Epithelial cell of proximal tubule (primary cell): ENCODE data around the gene KIAA1217. TPM values are rescaled to one million over a fixed set of nuclear protein-coding genes. Genes with fewer than 3 reads are reported as not detected.
"Not testable (repeated sequence)": the region's sequence is repeated elsewhere in the genome, so short reads cannot be mapped to it uniquely, and the experiment has no call there.

Experiments
- DNase-seq: peaks from one replicate; pipeline ENCODE4 v3.0.0-alpha.2; 2011; ENCODE audit warnings: low read depth
- H3K4me3 ChIP-seq: 2 replicates; pipeline ENCODE4 v1.5.1; 2011; ENCODE audit warnings: low read depth, mild to moderate bottlenecking, low read length
- total RNA-seq: library from RNA; depleted of rRNA; stranded (reverse); fragments of >200 nt; gene quantifications from 2 replicates; pipeline ENCODE4 v1.2.3, GENCODE V29; 2015
- TF ChIP-seq, protein P1 (sequence below): conservative IDR thresholded peaks from 2 replicates; pipeline ENCODE4 v1.5.1; 2012; ENCODE audit warnings: low read depth, mild to moderate bottlenecking, low read length

The KIAA1217 gene
- total RNA-seq, 1 donor from 2014 or later = 20.2 TPM

DNA sequence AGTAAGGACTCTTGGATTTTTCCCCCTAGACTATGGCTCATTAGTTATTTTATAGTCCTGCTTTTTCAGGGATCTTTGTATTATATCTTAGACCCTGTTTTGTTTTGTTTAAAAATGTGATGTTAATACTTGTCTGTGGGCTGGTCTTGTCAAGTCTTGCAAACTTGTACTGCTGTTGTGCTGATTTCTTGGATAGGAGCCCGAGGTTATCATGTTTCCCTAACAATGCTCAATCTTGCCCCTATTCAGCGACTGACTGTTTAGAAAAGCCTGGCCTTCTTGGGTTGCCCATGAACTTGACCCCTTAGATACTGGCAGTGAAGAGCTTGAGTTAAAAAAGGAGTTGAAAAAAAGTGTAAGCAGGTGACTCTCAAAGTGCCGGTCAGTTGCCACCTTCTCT, 115.7 kb downstream of the KIAA1217 start:
- H3K4me3 ChIP-seq = no peak overlapping the region
- DNase-seq = no peak
- TF ChIP-seq, protein P1, sequence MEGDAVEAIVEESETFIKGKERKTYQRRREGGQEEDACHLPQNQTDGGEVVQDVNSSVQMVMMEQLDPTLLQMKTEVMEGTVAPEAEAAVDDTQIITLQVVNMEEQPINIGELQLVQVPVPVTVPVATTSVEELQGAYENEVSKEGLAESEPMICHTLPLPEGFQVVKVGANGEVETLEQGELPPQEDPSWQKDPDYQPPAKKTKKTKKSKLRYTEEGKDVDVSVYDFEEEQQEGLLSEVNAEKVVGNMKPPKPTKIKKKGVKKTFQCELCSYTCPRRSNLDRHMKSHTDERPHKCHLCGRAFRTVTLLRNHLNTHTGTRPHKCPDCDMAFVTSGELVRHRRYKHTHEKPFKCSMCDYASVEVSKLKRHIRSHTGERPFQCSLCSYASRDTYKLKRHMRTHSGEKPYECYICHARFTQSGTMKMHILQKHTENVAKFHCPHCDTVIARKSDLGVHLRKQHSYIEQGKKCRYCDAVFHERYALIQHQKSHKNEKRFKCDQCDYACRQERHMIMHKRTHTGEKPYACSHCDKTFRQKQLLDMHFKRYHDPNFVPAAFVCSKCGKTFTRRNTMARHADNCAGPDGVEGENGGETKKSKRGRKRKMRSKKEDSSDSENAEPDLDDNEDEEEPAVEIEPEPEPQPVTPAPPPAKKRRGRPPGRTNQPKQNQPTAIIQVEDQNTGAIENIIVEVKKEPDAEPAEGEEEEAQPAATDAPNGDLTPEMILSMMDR = no peak

- TF ChIP-seq, protein P1 = no peak
- peak; percentile 82 for DNase-seq
- no peak overlapping the region for H3K4me3 ChIP-seq
These were observed 122.5 kb downstream of the KIAA1217 start for GRCh38 chr10:24331457-24331856.

DNA sequence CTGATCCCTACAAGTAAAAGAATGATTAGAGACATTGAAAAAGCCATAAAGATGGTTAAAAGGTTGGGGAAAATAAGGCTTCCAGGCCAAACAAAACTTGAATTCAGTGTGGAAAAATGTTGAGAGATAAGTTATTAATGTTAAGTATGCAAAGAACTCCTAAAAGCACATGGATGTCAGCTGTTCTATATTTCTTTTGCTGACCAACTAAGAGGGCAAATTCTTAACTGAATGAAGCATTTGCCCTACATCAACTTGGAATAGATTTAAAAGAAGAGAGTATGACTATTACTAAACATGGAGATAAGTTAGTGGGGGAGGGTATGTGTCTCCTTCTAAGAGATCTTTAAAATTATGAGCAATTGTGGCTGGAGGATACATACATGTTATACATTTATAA, 124.8 kb downstream of the KIAA1217 start:
- H3K4me3 ChIP-seq = no peak overlapping the region
- TF ChIP-seq, protein P1 = no peak
- no peak for DNase-seq

GRCh38 chr10:24334279-24334939, 125.5 kb downstream of the KIAA1217 start:
- TF ChIP-seq, protein P1 = no peak
- no peak for DNase-seq
- no peak overlapping the region for H3K4me3 ChIP-seq

DNA sequence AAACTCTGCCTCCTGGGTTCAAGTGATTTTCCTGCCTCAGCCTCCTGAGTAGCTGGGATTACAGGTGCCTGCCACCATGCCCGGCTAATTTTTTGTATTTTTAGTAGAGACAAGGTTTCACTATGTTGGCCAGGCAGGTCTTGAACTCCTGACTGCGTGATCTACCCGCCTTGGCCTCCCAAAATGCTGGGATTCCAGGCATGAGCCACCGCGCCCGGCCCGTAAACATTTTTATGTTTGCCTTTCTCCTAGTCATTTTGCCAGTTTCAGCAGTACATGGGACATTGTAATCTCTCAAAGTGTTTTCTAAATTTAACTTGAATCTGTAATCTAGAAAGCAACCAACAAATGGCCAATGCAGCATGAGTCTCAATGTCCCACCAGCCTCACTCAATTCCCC, 128.8 kb downstream of the KIAA1217 start:
- DNase-seq, H3K4me3 ChIP-seq: not testable (repeated sequence)

DNA sequence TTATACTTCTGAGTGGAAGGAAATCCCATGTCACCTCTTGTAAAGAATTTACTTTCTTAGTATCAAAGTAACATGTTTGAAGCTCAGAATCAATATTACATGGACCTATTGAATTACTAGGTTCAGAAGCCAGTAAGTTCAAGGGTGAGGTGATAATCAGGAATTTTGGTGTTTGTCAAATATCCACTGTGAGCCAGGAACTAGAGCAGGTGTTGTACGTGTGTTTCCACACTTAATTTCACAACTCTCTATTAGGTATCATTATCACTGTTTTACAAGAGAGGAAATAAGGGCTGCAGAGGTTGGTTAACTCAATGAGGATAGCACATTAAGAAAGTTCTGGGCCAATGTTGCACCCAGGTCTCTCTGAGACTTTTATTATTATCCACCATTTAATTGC, 130.4 kb downstream of the KIAA1217 start:
- TF ChIP-seq, protein P1 = no peak
- H3K4me3 ChIP-seq = no peak overlapping the region
- DNase-seq = no peak

- TF ChIP-seq, protein P1 = no peak
- DNase-seq = no peak
- no peak overlapping the region for H3K4me3 ChIP-seq
These were observed 131.5 kb downstream of the KIAA1217 start for GRCh38 chr10:24340446-24340845.
